Stimulated activated CD8-positive, alpha-beta memory T cell treated with anti-CD3 and anti-CD28 coated beads, Interleukin-12 subunit alpha, Interleukin-12 subunit beta, amount 100 ng/mL, for 24 hours (primary cell): ENCODE measurements around the gene SH3GL2.

Experiments used
- DNase-seq: peaks from one replicate; pipeline ENCODE4 v3.0.0-alpha.2; 2020; ENCODE audit errors: extremely low read depth

SH3GL2 gene

GRCh38 chr9:17658237-17658636 is 79.4 kb downstream of the SH3GL2 start:
- DNase-seq = no peak

- DNase-seq = no peak
Measured at GRCh38 chr9:17660158-17660557, 81.3 kb downstream of the SH3GL2 start.

DNA sequence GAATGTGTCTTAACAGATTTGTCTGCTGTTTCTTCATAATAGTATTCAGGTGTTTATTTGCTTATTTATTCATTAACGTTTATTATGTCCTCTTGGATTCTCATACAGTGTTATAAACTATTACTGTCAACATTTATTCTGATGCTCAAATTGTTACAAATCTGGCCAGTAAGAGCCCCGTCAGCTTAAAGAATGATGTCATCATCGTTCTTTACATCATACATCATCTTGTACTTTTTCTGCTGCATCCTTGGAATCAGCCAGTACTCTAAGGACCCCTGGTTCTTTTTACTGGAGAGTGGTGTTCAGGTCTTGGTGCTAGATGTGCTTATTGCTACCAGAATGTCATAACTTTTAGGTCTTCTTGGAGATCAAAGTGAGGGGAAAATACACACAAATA is 86.6 kb downstream of the SH3GL2 start:
- DNase-seq = no peak

GRCh38 chr9:17669206-17669605 is 90.3 kb downstream of the SH3GL2 start:
- DNase-seq = no peak

DNA sequence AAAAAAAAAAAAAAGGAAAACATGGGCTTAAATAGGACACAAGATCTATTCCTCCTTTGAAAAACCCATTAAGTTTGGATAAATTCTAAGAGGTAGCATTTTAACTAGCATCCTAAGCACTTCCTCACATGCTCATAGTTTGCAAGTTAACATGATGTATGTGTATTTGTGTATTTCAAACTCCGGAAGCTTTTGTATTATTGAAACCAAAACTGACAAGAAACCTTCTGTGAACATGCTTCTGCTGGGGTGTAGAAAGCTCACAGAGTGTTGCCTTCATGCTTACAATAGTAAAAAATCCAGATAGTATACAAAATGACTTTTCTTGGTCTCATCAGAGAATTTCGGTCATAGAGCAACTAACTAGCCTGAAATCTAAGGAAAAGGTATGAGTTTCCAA is 103.8 kb downstream of the SH3GL2 start:
- no peak for DNase-seq

- DNase-seq = no peak
Measured at GRCh38 chr9:17688834-17689233, 110.0 kb downstream of the SH3GL2 start.

DNA sequence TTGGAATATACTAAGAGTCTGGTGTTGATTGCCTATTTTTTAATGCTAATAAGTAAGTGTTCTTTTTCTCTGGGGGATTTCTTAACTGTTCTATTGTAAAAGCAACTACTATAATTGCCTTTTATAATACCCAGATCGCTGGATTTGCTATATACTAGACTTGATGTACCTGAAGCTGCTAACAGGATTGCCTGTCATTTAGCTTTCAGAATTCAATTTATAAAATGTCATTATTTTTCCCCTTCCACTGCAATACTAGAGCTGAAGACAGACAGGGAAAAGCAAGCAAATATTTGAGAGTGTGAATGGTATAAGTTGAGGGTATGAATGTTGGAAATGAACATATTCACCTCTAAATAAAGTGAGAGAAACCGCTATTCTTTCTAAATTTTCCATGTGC is 115.5 kb downstream of the SH3GL2 start:
- DNase-seq = no peak

- no peak for DNase-seq
Measured at GRCh38 chr9:17695482-17695881, 116.6 kb downstream of the SH3GL2 start.

DNA sequence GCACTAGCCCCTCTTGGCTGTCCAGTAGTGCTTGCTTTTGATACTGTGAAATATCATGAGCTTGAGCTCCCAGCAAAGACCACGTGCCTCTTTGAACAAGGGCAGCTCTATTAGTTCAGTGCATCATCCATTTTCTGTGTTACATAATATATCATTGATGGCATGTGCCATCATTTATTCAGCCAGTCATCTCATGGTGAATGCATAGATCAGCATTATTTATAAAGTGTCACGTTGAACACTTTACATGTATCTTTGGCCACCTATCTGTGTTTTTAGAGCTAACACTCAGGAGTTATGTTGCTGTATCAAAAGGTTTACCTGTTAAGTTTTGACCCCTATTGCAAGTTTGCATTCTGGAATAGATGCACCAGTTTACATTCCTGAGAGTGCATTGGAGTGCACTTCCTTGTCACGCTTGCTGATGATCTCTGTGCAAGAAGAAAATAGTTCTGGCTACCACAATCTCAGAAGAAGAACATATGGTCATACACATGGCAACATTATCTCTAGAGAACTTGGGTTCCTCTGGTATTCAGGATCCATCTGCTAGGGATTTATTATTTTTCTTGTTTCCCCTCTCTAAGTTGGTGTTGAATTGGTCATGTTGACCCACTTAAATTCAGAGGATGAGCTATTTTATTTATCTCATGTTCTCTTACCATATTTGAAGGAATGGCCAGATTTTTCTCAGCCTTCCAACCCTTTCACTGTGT is 120.9 kb downstream of the SH3GL2 start:
- DNase-seq = no peak

DNA sequence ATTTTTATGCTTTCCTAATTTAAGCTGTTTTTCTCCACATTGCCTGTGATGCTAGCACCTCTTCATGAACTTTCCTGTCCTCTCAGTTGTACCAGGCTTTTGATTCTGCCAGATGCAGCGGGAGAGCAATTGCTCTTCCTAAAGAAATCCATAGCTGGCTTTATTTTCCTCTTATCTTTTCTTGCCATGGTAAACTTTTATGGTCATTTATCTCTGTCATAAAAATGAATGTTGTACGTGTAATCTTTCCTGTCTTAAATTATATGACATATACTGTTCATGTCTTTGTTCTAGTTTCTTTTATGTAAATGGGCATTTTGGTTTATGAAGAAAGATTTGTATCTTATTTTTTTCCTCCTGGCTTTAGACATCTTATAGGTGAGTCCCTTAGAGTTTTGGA is 127.5 kb downstream of the SH3GL2 start:
- no peak for DNase-seq

DNA sequence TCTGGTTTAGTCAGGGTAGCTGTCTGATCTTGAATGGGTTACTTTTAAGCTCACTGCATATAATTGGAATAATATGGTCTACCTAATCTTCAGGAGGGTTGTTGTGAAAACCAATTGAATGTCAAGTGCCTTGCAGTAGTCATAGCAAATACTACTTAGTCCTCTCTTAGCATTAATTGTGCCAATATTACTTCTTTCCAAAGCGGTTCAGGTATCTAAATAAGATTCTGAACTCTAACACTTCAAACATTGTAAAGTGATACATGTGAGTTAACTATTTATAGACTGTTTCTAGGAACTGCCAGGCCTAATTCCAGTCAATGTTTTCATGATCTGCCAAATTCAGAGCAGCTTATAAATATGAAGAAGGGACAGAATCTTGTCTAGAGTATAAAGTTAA is 140.2 kb downstream of the SH3GL2 start:
- no peak for DNase-seq

DNA sequence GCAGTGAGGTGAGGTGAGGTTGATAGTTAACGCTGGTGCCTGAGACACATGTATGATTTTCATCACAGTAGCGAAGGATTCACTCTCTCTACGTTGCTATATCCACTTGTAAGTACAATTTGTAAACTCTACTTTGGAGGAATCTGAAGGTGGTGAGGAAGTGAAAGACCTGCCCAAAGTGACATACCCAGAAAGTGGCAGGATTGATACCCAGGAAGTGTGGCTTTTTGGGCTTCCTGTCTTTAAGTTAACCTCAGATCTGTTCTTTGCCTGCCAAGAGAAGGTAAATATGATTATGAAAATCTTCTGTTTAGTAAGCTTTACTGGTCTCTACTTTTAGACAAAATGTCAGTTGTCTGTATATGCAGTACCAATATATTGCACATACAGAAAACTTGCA is 143.1 kb downstream of the SH3GL2 start:
- DNase-seq = no peak

GRCh38 chr9:17723656-17724055 is 144.8 kb downstream of the SH3GL2 start:
- no peak for DNase-seq

GRCh38 chr9:17725399-17726010 is 146.6 kb downstream of the SH3GL2 start:
- DNase-seq = no peak

DNA sequence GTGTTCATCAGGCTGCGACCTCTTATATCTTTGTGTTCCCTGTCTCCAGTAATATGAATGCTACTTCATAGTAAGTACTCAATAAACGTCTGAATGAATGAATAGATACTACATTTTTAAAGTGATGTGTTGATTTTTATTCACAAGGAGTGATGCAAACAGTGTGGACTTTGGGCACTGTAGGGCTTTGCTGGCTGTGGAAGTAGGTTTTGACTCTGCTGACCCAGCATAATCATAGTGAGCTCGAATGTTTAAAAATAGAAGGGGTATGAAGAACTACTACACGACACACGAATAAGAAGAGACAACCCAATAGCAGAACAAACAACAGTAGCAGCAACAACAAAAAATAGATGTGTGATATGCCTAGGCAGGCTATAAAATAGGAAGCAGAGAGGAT is 147.4 kb downstream of the SH3GL2 start:
- DNase-seq = no peak

DNA sequence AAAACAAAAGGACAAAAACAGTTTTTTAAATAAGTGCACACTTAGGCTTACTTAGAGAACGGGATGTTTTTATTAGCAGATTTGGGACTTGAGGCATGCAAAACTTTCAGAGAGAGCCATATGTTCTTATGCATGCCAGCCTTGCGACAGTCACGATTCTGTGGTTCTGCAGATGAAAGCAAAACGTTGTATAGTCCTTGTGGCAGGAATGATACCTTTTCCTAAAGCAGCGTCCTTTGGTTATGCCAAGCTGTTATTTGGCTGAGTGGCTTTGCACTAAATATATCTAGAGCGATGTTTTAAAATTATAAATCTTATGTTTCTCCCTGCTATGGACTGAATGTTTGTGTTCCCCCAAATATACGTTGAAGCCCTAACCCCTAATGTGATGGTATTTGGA is 152.0 kb downstream of the SH3GL2 start:
- no peak for DNase-seq

GRCh38 chr9:17731308-17731707 is 152.4 kb downstream of the SH3GL2 start:
- DNase-seq = no peak

GRCh38 chr9:17734674-17735073 is 155.8 kb downstream of the SH3GL2 start:
- DNase-seq = no peak

GRCh38 chr9:17735859-17736258 is 157.0 kb downstream of the SH3GL2 start:
- no peak for DNase-seq

- DNase-seq = no peak
Measured at GRCh38 chr9:17739022-17739421, 160.2 kb downstream of the SH3GL2 start.

DNA sequence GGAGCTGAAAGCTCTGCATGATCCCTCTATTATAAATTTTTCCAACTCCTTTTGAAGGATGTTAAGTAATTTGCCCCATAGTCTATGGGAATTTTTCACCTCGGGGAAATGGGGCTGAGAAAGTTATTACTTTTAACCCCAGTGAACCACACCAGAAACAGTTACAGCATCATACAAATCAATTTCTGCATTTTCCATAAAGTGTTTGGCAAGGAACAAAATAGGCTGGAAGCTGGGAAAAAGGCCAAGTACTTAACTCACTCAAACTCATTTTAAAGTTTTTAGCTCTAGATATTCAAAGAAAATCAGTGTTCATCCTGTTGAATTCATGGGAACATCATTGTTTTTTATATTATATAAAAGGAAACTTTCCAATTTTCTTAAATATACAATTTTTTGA is 160.9 kb downstream of the SH3GL2 start:
- no peak for DNase-seq

GRCh38 chr9:17742067-17742466 is 163.2 kb downstream of the SH3GL2 start:
- no peak for DNase-seq

DNA sequence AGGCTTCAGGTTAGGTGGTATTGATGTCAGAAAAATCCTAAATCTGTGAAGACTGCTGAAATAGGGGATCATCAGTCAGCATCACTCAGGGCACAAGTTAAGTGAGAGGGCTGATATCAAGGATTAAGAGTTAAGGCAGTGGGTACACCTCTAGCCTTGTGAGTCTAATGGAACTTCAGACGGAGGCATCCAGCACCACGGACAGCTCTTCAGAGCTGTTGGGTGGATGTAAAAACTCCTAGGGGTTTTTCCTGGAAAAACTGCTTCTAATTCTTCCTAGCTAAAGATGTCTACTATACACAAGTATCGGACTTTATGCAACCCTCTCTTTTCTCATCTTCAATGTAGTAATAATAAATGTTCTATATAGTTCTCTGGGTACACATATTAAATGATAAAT is 165.9 kb downstream of the SH3GL2 start:
- no peak for DNase-seq

GRCh38 chr9:17750269-17750668 is 171.4 kb downstream of the SH3GL2 start:
- no peak for DNase-seq
